GM21381 (cell line): Measurements from ENCODE around the gene C17orf50.

ENCODE experiments used
- ATAC-seq: cut with Tn5 transposase; IDR thresholded peaks from one replicate; pipeline ENCODE4 v1.9.1; 2021; ENCODE audit warnings: mild to moderate bottlenecking, moderate library complexity; ENCODE audit not compliant: unreplicated experiment

The C17orf50 gene

GRCh38 chr17:35760587-35760986 lies at the start of gene C17orf50:
C17orf50 (plus strand) TSS chr17:35760887; CDS start chr17:35760942, 55 bp downstream.
- no peak for ATAC-seq

- ATAC-seq, result no peak
Measured at GRCh38 chr17:35710950-35711349, 49.7 kb upstream of the C17orf50 start.

GRCh38 chr17:35713069-35713728 lies 47.5 kb upstream of the C17orf50 start:
- ATAC-seq, result no peak

- no peak for ATAC-seq
Measured at GRCh38 chr17:35714988-35715387, 45.7 kb upstream of the C17orf50 start.

- ATAC-seq, result no peak
Measured at GRCh38 chr17:35715416-35715815, 45.3 kb upstream of the C17orf50 start.

- no peak for ATAC-seq
Measured at GRCh38 chr17:35716173-35716572, 44.5 kb upstream of the C17orf50 start.

- no peak for ATAC-seq
Measured at GRCh38 chr17:35716897-35717465, 43.7 kb upstream of the C17orf50 start.

GRCh38 chr17:35717475-35717874 lies 43.2 kb upstream of the C17orf50 start:
- no peak for ATAC-seq

- ATAC-seq, result no peak
Measured at GRCh38 chr17:35723735-35724134, 37.0 kb upstream of the C17orf50 start.

GRCh38 chr17:35725058-35725457 lies 35.6 kb upstream of the C17orf50 start:
- ATAC-seq, result no peak

GRCh38 chr17:35725802-35726126 lies 34.9 kb upstream of the C17orf50 start:
- no peak for ATAC-seq

GRCh38 chr17:35726127-35726952 lies 34.3 kb upstream of the C17orf50 start:
- ATAC-seq, result no peak

GRCh38 chr17:35726953-35727460 lies 33.7 kb upstream of the C17orf50 start:
- no peak for ATAC-seq

- ATAC-seq, result no peak
Measured at GRCh38 chr17:35727635-35728034, 33.1 kb upstream of the C17orf50 start.

GRCh38 chr17:35728551-35728950 lies 32.1 kb upstream of the C17orf50 start:
- no peak for ATAC-seq

GRCh38 chr17:35729405-35729833 lies 31.3 kb upstream of the C17orf50 start:
- no peak for ATAC-seq

GRCh38 chr17:35730400-35731005 lies 30.2 kb upstream of the C17orf50 start:
- no peak for ATAC-seq

GRCh38 chr17:35731239-35731916 lies 29.3 kb upstream of the C17orf50 start, which contains the start of gene RASL10B:
RASL10B (plus strand) TSS chr17:35731639; CDS start chr17:35735185, 3,546 bp downstream.
- ATAC-seq, result no peak

GRCh38 chr17:35731917-35732805 lies 28.5 kb upstream of the C17orf50 start:
- ATAC-seq, result no peak

- ATAC-seq, result no peak
Measured at GRCh38 chr17:35732806-35733136, 27.9 kb upstream of the C17orf50 start.
